Left ventricle myocardium superior (tissue), 1 donor: ENCODE measurements around the gene KLHL40. TPM values are rescaled to one million over a fixed set of nuclear protein-coding genes. Genes with fewer than 3 reads are reported as not detected.
A peak's percentile ranks its signal among the peaks of the same experiment; 100 is the strongest.

ENCODE experiments used
- ATAC-seq: fragments of 200-7000 bp; cut with Tn5 transposase; one replicate; pipeline ENCODE4 v1.9.1; 2020; ENCODE audit warnings: mild to moderate bottlenecking, moderate library complexity
- DNase-seq: peaks from one replicate; pipeline ENCODE4 v3.0.0-alpha.2; 2020
- intact Hi-C: fragments of 100-400 bp; cut with micrococcal nuclease; formaldehyde crosslinking; loops from one replicate; pipeline ENCODE4 v1.11.0; 2022
- total RNA-seq: library from RNA; stranded (reverse); fragmentation: NEBNext Ultra II Directional; extraction: Animal tissue kit (Norgen Biotek cat#: 25700); gene quantifications from one replicate; pipeline ENCODE4 v1.2.1, GENCODE V29; 2021
- donor health status: DM: no; HTN: yes; CAD: no; lungs with severe emphysema.

The KLHL40 gene
- total RNA-seq, 1 donor from 2014 or later = 0.12 TPM

DNA sequence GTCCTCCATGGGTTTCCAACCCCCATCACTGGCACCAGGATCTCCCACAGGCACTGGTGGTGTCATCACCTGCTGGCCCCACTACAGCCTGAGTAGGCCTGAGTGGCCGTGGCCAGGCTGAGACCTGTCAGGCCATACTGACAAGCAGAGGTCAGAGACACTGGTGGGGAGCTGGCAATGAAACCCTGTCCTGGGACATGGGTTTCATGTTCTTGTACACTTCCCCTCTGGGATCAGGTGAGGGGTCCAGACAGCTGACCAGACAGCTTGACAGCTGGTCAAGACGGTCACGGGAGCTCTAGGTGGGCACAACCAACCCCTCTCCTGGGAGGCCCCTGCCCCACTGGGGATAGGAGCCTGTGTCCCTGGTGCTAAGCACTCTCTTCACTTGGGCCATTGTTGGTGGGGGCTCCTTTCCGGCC lies 18.7 kb upstream of the KLHL40 start:
- DNase-seq (no peak), ATAC-seq (peak; percentile 54)
- intact Hi-C loops = no loop called here

DNA sequence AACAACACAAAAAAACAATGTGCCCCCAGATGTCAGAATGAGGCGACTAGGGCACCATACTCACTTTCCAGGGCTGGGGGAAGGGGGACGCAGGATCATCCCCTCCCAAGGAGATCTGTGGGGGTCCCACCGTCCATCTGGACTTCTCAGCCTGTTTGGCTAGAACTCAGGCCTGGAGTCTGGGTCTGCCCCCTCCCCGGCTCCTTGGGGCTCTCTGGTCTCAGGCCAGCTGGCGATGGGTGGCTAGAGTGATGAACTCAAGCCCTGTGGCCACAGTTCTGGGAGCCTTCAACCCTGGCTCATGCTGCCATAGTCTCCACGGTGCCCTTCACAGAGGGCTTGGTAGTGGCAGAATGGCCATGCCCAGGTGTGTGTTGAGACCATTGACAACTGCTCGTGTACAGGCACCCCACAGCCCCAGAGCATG lies 18.2 kb upstream of the KLHL40 start:
- intact Hi-C loops = no loop called here
- peak; percentile 13 for ATAC-seq
- DNase-seq = no peak

DNA sequence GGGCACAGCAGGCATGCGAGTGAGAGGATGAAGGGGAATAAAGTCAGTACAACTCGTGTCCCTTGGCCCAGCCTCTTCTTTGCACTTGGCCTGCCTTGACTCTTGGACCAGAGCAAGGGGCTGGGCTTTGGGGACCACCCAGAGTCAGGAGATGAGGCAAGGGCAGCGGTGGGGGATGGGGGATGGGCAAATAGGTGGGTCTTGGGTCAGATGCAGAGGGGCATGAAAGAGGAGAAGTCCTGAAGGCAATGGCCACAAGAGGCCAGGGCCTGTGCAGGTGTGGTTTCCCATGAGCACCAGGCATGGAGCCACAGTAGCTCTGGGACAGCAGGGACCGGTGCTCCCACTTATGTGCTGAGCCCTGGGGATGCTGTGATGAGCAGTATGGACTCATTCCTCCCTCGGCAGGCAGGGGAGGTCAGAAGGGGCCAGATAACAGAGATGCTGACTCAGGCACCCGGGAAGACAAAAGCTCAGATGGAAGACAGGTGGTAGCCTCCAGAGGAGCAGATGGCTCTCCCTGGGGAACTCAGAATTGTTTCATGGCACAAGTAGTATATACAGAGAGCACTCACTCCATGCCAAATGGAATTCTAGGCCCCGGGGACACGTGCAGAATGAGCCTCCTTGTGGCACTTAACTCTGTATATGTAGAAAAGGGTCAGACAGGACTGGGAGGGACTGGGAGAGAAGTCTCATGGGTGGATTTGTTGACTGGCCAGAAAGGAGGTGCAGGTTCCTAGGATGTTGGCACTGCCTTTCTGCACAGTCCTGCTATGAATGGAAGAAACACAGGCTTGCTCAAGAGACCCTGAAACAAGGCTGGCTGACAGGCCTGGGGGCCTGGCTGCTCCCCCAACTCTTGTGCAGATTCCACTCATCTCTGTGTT lies 17.6 kb upstream of the KLHL40 start:
- intact Hi-C loops = no loop called here
- no peak for DNase-seq
- peak; percentile 1 for ATAC-seq

DNA sequence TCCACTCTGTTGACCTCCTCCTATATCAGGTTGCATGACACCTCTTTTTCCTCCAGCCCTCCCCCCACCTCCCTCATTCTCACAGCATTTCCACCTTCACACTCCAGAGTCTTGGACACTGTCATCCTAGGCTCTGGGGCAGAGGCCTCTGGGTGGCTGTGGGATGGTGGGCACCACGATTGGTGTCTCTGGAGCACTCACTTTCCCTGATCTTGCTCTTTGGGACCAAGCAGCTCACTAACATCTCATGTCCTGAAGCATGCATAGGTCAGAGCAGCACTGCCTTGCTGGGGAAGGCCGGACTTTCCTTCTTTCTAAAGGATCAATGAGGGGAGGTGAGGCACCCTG lies 16.9 kb upstream of the KLHL40 start:
- no peak for ATAC-seq
- no peak for DNase-seq

DNA sequence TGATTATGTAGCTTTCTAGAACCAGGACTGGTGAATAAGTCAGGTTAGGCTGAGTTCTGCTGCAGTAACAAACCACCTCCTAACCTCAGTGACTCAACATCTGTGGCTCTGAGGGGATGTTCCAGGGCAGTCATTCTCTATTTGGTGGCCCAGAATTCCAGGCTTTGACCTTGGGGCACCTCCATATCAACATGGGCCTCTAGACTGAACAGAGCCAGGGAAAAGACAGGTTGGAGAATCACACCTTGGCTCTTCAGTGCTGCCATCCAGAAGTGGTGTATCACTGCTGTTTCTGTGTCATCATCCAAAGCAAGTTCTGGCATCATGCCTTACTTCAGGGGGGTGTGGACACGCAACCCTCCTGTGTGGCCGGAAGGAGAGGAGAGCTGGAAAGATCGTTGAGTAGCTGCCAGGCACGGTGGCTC lies 16.5 kb upstream of the KLHL40 start:
- ATAC-seq (no peak), DNase-seq (no peak)
- intact Hi-C loops = no loop called here

More for the DNA sequence above, 16.9 kb upstream of the KLHL40 start:
- intact Hi-C loops = no loop called here

DNA sequence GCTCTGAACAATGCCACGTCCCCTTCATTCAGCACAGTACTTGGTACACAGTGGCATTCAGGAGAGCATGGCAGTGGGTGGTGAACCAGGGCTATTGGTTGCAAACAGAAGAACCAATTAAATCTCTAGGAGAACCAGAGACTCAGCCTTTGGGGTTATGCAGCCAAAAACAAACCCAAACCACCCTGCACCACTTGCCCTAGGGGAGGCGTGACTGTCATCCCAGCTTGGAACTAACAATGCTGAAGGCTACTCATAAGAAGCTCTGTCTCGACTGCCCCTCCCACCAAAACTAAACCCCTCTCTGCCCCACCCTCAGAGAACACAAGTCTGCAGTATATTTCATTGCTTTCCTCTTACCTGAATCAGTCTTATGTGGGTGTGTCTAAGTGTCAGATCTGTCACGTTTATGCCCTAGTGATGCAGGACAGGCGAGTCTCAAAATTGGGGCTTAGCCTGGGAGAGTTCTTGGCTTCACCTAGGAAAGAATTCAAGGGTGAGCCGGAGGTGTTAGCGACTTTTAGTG lies 15.2 kb upstream of the KLHL40 start:
- no peak for ATAC-seq
- intact Hi-C loops = no loop called here
- no peak for DNase-seq

DNA sequence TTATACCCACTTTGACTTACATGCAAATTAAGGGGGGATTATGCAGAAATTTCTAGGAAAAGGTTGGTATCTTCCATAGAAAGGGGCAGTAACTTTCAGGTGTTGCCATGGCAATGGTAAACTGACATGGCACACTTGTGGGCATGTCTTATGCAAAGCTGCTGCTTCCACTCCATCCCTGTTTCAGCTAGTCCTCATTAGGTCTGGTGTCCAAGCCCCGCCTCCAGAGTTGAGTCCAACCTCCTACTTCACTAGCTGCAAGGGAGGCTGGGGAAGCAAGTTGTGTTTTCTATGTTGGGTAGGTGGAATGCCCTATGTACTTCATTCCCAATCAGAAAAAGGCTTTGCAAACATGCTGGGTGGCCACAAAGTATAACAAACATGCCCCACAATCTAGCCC lies 14.7 kb upstream of the KLHL40 start:
- intact Hi-C loops = no loop called here
- DNase-seq (no peak), ATAC-seq (no peak)

DNA sequence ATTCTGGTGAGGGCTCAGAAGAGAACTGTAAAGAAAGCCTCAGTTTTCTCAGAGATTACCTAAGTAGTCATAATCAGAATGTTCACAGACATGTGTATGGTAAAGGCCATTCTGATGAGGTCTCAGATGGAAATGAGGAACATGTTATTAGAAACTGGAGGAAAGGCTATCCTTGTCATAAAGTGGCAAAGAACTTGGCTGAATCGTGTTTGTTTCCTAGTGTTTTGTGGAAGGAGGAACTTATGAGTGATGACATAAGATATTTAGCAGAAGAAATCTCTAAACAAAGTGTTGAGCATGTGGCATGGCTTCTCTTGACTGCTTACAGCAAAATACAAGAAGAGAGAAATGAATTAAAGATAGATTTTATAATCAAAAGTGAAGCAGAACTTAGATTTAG lies 12.8 kb upstream of the KLHL40 start:
- ATAC-seq (no peak), DNase-seq (no peak)
- intact Hi-C loops = no loop called here

DNA sequence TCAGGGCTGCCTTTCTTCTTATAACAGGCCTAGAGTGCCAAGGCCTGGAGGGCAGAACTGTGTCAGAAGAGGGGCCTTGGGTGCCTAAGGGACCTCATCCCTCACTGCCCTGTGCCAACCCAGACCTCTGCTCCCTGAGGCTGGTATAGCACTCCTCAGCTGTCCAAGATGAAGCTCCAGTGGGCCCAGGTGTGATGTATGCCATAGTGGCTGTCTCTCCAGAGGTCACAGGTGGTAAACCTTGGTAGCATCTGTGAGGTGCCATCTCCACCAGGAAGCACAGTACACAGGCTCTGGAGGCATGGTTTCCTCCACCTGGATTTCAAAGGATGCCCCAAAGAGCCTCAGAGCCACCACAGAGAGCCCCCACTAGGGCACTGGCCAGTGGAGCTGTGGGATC lies 12.3 kb upstream of the KLHL40 start:
- no peak for DNase-seq
- ATAC-seq = no peak
- intact Hi-C loops = no loop called here

DNA sequence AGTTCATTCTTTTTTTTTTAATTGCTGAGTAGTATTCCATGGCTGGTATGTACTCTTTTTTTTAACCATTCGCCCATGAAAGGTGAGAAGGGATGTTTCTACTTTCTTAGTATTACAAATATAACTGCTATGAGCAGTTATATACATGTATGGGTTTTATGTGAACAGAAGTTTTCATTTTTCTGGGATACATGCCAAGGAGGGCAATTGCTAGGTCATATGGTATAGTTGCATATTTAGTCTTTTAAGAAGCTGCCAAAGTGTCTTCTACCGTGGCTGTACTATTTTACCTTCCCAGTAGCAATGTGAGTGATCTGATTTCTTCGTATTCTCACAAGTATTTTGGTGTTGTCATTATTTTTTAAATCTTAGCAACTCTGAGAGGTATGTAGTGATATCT lies 11.2 kb upstream of the KLHL40 start:
- DNase-seq = no peak
- intact Hi-C loops = no loop called here
- no peak for ATAC-seq

DNA sequence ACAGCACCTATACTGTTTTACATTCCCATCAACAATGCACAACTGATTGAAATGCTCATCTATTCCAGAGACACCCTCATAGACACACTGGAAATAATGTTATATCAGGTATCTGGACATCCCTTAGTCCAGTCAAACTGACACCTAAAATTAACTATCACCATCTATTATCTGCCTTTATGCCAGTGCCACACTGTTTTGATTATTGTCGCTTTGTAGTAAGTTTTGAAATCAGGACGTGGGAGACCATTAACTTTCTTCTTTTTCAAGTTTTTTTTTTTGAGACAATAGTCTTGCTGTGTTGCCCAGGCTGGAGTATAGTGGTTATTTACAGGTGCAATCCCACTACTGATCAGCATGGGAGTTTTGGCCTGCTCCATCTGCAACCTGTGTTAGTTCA lies 9.4 kb upstream of the KLHL40 start:
- no peak for ATAC-seq

DNA sequence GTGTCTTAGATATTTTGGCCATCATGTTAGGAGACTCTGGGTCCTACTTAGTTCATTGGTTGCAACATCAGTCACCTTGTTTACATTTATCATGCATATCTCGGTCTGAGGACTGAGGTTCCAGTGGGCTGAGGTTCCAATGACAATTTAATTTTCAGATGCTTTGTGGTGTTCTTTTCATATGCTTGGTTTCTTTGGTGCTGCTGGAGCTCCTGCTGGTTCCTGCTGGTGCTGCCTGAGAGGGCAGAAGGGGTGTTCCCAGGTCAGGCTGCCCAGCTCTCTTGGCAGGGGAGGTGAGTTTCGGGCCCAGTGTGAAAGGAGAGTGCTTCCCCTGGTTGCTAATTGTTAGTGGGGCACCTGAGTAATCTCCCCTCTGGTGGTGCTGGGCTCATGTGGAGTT lies 6.9 kb upstream of the KLHL40 start:
- no peak for DNase-seq
- intact Hi-C loops = no loop called here
- no peak for ATAC-seq

More for the DNA sequence above, 9.4 kb upstream of the KLHL40 start:
- intact Hi-C loops = no loop called here
- DNase-seq = no peak

DNA sequence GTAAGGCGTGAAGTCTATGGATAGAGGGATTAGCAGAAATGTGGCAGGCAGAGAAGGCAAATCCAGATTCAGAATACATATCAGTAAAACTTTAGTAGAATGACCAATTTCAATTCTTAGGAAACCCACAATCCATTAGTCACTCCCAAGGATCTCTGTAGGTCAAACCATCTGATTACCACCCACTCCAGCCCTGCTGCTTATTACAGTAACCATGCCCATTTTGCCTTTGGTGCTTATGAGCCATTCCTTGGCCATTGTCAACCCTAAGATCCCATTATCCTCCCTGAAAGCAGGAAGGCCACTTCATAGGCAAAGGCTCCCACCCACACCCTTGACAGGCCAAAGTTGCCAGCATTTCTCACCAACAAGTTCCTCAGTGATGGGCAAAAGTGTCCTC lies 5.1 kb upstream of the KLHL40 start:
- intact Hi-C loops = no loop called here
- ATAC-seq (no peak), DNase-seq (no peak)

DNA sequence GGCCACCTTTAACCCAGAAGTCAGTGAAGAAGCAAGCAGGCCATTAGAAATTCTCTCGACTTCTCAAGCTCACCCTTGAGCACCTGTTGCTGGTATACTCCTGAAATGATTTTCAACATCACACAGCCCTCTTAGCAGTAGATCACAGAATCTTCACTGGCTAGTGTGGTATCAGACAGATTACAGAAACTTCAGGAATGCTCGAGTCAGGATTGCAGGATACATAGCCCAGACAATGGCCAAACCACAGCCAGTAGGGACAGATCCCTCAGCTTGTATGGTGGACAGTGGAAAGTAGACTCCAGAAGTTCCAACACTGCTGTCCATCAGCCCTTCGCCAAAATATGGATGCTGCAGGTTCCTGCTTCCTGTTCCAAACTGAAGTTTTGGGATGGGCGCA lies 4.5 kb upstream of the KLHL40 start:
- DNase-seq (no peak), ATAC-seq (no peak)
- intact Hi-C loops = no loop called here

DNA sequence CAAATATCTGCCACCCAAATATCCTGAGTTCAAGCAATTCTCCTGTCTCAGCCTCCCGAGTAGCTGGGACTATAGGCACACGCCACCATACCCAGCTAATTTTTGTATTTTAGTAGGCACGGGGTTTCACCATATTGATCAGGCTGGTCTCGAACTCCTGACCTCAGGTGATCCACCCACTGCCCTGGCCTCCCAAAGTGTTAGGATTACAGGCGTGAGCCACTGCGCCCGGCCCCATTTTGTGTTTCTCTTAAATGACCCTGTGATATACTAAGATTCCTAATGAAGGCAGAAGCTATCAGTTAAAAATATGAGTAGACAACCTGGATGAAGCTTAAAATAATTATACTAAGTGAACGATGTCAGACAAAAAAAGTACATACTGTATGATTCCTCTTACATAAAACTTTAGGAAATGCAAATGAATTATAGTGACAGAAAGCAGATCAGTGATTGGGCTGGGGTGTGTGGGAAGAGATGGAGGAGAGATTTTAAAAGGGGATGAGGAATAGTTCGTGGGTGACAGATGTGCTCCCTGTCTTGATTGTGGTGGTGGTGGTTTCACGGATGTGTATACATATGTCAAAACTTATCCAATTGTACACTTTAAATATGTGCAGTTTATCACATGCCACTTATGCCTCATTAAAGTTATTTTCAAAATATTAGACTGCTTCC lies 3.8 kb upstream of the KLHL40 start:
- intact Hi-C loops = no loop called here
- DNase-seq = no peak
- no peak for ATAC-seq

DNA sequence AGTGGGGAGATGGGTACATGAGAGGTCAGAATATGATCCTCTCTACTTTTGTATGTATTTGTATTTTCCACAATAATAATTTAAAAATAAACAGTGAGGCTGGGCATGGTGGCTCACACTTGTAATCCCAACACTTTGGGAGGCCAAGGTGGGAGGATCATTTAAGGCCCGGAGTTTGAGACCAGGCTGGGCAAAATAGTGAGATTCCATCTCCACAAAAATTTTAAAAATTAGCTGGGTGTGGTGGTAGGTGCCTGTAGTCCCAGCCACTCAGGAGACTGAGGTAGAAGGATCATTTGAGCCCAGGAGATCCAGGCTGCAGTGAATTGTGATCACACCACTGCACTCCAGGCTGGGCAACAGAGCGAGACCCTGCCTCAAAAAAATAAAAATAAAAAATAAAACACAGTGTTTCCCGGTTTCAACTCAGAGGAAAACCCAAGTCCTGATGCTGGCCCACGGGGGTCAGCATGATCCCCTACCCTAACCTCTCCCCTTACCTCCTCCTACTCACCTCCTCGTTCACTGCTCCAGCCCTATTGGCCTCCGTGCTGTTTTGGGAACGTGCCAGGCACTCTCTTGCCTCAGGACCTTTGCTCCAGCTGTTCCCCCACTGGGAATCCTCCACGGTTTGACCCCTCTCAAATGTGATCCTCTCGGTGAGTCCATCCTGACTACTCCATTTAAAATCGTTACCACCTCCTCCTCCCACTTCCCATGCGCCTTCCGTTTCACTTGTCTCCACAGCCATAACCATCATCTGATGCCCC lies 2.9 kb upstream of the KLHL40 start:
- intact Hi-C loops = no loop called here
- ATAC-seq = no peak
- DNase-seq = no peak

DNA sequence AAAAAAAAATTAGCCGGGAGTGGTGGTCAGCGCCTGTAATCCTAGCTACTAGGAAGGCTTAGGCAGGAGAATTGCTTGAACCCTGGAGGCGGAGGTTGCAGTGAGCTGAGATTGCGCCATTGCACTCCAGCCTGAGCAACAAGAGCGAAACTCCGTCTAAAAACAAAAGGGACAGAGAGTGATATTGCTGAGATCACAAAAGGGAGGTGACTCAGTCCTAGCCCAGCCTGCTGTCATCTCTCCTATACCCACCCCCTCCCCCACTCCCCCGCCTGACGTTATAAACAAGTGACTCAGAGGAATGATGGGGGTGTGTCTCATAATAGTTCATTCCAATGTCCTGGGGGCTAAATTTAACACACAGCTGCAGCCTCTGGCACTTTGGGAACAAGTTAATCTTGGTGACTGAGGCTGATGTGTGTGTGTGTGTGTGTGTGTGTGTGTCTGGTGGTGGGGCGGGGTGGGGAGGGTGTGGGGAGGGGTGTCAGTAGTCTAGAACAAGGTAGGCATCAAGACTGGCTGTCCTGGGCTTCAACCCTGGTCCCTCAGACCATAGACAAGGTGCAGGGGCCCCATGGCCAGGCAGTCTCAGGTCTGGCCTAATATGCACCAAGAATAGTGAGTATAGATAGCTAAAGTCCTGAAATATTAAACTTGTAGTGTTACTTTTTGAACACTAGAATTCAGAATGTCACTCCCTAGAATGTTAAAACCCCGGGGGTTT lies 1.3 kb upstream of the KLHL40 start:
- intact Hi-C loops = no loop called here
- peak; percentile 90 for ATAC-seq
- DNase-seq = peak; percentile 71

DNA sequence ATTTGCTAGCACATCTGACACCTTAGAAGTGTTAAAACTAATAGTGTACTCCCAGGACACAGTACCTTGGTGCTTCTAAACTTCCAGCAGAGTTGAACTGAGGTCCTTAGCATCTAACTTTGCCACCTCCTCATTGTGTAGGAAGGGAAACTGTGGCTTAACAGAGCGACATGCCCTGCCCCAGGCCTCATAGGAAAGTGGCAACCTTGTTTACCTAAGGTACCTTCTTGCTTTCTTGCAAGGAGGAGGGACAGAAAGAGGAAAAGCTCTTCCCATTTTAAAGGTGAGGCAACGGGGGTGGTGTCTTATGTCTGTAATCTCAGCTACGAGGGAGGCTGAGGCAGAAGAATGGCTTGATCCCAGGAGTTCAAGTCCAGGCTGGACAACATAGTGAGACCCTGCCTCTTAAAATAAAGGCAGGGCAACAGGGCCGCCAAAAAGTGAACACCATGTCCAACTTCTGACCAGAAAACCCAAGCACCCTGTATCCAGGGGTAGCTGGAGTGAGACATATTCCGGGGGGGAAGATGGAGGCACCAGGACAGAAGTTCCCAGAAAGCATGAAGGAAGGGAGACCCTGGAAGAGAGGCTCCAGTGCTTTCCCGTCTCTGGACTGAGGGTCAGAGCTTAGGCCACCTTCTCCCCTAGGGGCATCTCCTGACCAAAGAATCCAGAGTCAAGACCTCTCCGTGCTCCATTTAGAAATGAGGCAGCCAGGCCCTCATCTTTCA lies 540 bp upstream of the KLHL40 start:
- DNase-seq (no peak), ATAC-seq (no peak)
- intact Hi-C loops = no loop called here
